ENCODE measurements around the gene CADPS2. TPM values are rescaled to one million over a fixed set of nuclear protein-coding genes. Genes with fewer than 3 reads are reported as not detected.

The CADPS2 gene
- total and polyA plus RNA-seq, 10 of the 15 experiments (the other 5 are each of a cell fraction or from before 2014, with no cell fraction given): 0.05 to 7.5 (median 0.25) TPM

GRCh38 chr7:122702872-122703510 lies 183.3 kb downstream of the CADPS2 start, which contains the start of gene RNF148 (continued):
- no peak for TF ChIP-seq RCOR1 (conservative IDR thresholded peaks at IDR 0.05; ENCODE audit: low read depth, low read length)
- TF ChIP-seq DPF2 (IDR thresholded peaks at IDR 0.05): no peak
- TF ChIP-seq ATF3 (IDR thresholded peaks at IDR 0.05; ENCODE audit: borderline replicate concordance, extremely low read depth, low read depth, low read length): no peak
- TF ChIP-seq YBX1 (IDR thresholded peaks at IDR 0.05): no peak
- no peak for TF ChIP-seq PRDM15 (CRISPR knock-in tag; IDR thresholded peaks at IDR 0.05)
- no peak for TF ChIP-seq BCL11A (IDR thresholded peaks at IDR 0.05; ENCODE audit: low read depth, low read length)
- TF ChIP-seq ZBTB4 (CRISPR knock-in tag; IDR thresholded peaks at IDR 0.05): no peak
